Left cardiac atrium (tissue), 4 donors: ENCODE data around the gene RPS24. TPM values are rescaled to one million over a fixed set of nuclear protein-coding genes. Genes with fewer than 3 reads are reported as not detected.
A peak's percentile ranks its signal among the peaks of the same experiment; 100 is the strongest.

Source experiments
- ATAC-seq, 2 donors: fragments of 200-7000 bp; cut with Tn5 transposase; one replicate each; pipeline ENCODE4 v1.9.1; 2020; ENCODE audit warnings: mild to moderate bottlenecking in 2 of 2, moderate library complexity in 2 of 2
- DNase-seq: peaks from one replicate; pipeline ENCODE4 v3.0.0-alpha.2; 2020
- intact Hi-C, 2 donors: fragments of 100-400 bp; cut with DNase I; formaldehyde crosslinking; loops; one replicate each; pipeline versions ENCODE4 v1.14.1 to v1.15.1; 2022 to 2023
- total RNA-seq, 2 donors: library from RNA; stranded (reverse); fragmentation: NEBNext Ultra II Directional; extraction: Animal tissue kit (Norgen Biotek cat#: 25700); gene quantifications; one replicate each; pipeline ENCODE4 v1.2.1, GENCODE V29; 2021
- donor health status: DM: no; HTN: yes; CAD: no.
- donor health status: DM: no; HTN: yes; CAD: no; lungs with severe emphysema.
- donor health status: DM: yes; HTN: yes; CAD: no.
- donor health status: Dilated cardiomyopathy.

Gene RPS24
- total RNA-seq, 2 donors from 2014 or later = 889 to 894 TPM

GRCh38 chr10:78023741-78024140 lies 9.9 kb upstream of the RPS24 start:
- DNase-seq = no peak
- intact Hi-C loops = no loop called here
- ATAC-seq = no peak

GRCh38 chr10:78025685-78026364 lies 7.8 kb upstream of the RPS24 start:
- intact Hi-C loops = no loop called here
- ATAC-seq (no peak), DNase-seq (no peak)

DNA sequence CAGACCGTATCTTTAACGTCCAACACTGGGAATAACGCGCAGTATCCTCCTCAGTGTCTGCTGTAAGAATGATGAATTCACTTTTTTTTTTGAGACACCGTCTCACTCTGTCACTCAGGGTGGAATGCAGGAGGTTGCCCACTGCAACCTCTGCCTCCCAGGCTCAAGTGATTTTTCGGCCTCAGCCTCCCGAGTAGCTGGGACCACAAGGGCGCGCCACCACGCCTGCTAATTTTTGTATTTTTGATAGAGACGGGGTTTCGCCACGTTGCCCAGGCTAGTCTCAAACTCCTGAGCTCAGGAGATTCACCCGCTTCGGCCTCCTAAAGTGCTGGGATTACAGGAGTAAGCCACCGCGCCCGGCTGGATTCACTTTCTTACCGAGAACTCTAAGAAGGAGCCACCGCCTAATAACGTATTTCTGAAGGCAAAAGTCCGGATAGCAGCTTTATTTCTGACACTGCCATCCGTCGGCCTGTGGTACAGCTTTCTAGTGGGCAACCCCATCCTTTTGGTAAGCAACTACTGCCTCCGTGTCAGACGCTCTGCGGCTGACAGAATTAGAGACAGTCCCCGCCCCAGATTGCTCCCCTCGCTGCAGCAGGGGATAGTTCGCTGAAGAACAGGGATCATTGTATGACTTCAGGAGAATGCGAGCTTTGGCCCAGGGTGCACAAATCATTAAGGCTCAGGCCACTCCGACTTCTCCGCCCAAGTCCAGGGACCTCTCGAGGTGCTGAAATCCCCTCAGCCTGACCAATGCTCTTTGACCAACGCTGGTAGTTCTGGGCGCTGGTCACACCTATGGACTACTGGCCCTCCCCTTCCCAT lies 5.0 kb upstream of the RPS24 start:
- intact Hi-C loops = loop anchor here in 1 of 2 donors (2.0 kb wide), 1 partner anchor 182 kb away; no protein-coding TSS in a partner anchor
- peak; percentile 8 to 17 for ATAC-seq
- DNase-seq = no peak

GRCh38 chr10:78029269-78030226 lies 4.1 kb upstream of the RPS24 start, which contains the start of gene POLR3A:
Gene POLR3A, minus strand, starts transcription at chr10:78029515. Its CDS starts 108 bp downstream, at chr10:78029407.
- peak; percentile 98 for DNase-seq
- peak; percentile 77 to 79 for ATAC-seq
- intact Hi-C loops = loop anchor here in 1 of 2 donors (2.0 kb wide), 1 partner anchor 183 kb away; no protein-coding TSS in a partner anchor

DNA sequence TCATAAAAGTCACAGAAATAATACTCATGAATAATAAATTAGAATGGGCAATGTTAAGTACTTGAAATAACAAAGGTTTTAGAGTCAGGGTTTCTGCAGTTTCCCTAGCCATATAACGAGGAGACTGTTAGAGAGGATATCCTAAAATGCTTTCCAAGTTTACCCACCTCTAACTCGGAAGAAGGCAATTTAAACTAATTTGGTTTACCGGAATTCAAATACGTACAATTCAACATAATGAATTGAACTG lies 351 bp upstream of the RPS24 start:
- intact Hi-C loops = no loop called here
- ATAC-seq = no peak
- DNase-seq = no peak

DNA sequence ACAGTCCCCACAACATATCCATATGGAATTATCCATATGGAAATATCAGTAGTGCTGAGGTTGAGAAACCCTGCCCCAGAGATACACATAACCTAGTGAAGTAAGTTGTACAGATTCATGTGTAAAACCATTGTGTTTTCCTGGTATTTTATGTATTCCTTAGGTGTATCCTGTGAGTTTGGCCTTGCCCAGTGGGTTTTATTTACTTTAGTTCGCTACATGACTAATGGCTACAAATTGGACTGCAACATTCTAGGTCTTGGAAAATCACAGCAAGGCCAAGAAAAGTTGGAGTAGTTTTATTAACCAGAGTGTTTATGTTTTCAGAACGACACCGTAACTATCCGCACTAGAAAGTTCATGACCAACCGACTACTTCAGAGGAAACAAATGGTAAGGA lies 1.4 kb downstream of the RPS24 start:
- intact Hi-C loops = no loop called here
- ATAC-seq (no peak), DNase-seq (no peak)

DNA sequence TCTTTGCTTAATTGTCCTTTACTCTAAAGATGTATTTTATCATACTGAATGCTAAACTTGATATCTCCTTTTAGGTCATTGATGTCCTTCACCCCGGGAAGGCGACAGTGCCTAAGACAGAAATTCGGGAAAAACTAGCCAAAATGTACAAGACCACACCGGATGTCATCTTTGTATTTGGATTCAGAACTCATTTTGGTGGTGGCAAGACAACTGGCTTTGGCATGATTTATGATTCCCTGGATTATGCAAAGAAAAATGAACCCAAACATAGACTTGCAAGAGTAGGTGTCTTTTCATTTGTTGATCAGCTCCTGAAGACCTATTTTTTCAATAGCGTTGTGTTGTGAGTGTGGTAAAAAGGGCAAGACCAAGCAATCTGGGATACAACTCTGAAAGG lies 1.8 kb downstream of the RPS24 start:
- DNase-seq (no peak), ATAC-seq (no peak)
- intact Hi-C loops = no loop called here

DNA sequence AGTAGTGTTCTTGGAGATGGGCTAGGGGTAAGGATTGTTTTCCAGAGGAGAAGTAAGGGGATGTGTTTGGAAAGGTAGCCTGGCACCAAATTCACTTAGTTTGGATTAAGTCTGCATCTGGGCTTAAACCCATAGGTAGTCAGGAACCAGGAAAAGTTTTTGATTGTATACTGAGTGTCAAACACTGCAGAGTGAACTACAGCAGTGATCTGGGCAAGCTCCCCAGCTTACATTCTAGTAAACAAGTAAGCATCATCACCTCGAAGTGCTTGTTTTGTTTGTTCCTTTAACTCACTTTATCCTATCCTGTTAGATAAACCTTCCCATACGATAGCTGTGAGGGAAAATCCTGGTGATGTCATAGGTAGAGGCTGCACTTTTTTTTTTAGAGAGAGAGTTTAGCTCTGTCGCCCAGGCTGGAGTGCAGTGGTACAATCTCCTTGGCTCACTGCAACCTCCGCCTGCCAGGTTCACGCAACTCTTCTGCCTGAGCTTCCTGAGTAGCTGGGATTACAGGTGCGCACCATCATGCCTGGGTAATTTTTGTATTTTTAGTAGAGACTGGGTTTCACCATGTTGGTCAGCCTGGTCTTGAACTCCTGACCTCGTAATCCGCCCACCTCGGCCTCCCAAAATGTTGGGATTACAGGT lies 2.4 kb downstream of the RPS24 start:
- no peak for DNase-seq
- no peak for ATAC-seq
- intact Hi-C loops = no loop called here

GRCh38 chr10:78038105-78038504 lies 4.4 kb downstream of the RPS24 start:
- intact Hi-C loops = no loop called here
- ATAC-seq = no peak

GRCh38 chr10:78038791-78039547 lies 5.3 kb downstream of the RPS24 start:
- intact Hi-C loops = no loop called here
- ATAC-seq = no peak
- no peak for DNase-seq

More at GRCh38 chr10:78038105-78038504, 4.4 kb downstream of the RPS24 start:
- DNase-seq = no peak

- ATAC-seq (no peak), DNase-seq (no peak)
- intact Hi-C loops = loop anchor here in 1 of 2 donors (10.0 kb wide), 1 partner anchor 615 kb away; no protein-coding TSS in a partner anchor
These were observed 6.1 kb downstream of the RPS24 start for GRCh38 chr10:78039743-78040142.

- intact Hi-C loops = loop anchor here in 1 of 2 donors (10.0 kb wide), 1 partner anchor 613 kb away; no protein-coding TSS in a partner anchor
These were observed 7.8 kb downstream of the RPS24 start for GRCh38 chr10:78041170-78042057.

DNA sequence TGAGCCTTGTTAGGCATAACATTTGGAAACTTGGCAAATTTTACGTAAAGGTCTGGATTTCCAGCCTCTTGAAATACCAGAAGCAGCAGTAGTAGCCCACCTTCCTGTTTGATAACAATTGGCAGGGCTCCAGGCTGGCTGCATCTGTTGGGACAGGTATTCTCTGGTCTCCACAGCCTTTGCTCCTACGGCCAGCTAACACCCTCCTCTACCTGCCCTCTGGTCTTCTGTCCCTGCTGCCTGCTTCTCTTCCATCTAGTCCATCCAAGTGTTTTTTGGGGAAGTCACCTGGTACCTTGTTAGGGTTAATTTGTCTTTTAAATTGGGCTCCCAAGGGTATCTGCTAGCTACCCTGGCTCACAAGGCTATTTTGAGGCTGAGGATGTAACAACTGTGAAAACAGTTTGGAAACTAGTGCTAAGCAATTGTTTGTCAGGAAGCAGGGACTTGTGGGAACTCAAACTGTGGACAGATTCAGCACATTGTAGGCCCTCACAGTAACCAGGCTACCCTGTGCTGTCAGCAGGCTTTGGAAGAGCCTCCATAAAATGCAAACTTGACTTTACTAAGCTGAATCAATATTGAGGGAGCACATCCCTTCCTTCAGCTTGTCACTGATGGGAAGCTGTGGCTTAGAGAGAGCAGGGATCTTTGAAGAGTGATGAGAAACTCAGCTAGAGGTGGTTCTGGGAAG lies 8.5 kb downstream of the RPS24 start:
- intact Hi-C loops = loop anchor here in 1 of 2 donors (10.0 kb wide), 1 partner anchor 613 kb away; no protein-coding TSS in a partner anchor
- ATAC-seq = no peak
- no peak for DNase-seq

More at GRCh38 chr10:78041170-78042057, 7.8 kb downstream of the RPS24 start:
- DNase-seq (no peak), ATAC-seq (no peak)

DNA sequence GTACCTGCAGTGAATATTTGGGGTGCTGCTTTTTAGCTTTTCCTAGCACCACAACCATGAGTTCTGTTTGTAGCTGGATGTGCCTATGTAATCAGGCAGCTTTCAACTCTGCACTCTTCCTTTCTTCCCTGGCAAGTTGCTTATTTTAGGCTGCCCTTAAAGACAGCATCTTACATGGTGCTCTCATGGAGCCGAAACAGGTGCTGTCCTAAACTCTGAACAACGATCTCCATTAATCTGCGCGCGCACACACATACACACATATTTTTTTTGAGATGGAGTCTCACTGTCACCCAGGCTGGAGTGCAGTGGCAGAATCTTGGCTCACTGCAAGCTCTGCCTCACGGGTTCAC lies 9.1 kb downstream of the RPS24 start:
- ATAC-seq = no peak
- DNase-seq = no peak
- intact Hi-C loops = loop anchor here in 1 of 2 donors (10.0 kb wide), 1 partner anchor 612 kb away; no protein-coding TSS in a partner anchor

- no peak for ATAC-seq
- intact Hi-C loops = loop anchor here in 1 of 2 donors (10.0 kb wide), 1 partner anchor 611 kb away; no protein-coding TSS in a partner anchor
- DNase-seq = no peak
These were observed 10.5 kb downstream of the RPS24 start for GRCh38 chr10:78044179-78044578.

GRCh38 chr10:78044699-78045098 lies 11.0 kb downstream of the RPS24 start:
- no peak for ATAC-seq
- intact Hi-C loops = loop anchor here (5.0 to 10.0 kb wide), 3 partner anchors 258 to 1148 kb away; no protein-coding TSS in a partner anchor
- no peak for DNase-seq
